Measurements from ENCODE around the gene PAGE2.

GRCh38 chrX:55109306-55109705, 20.5 kb downstream of the PAGE2 start:
- TF ChIP-seq ELF1 (IDR thresholded peaks at IDR 0.05; ENCODE audit: borderline replicate concordance, low read depth) (no peak), EZH2 (IDR thresholded peaks at IDR 0.05) (no peak), SRF (IDR thresholded peaks at IDR 0.05; ENCODE audit: low read depth) (no peak), ZBTB33 (IDR thresholded peaks at IDR 0.05; ENCODE audit: extremely low read depth, insufficient replicate concordance, low read length) (no peak), SP1 (IDR thresholded peaks at IDR 0.05; ENCODE audit: low read depth) (no peak), MAX (IDR thresholded peaks at IDR 0.05) (no peak), YY1 (IDR thresholded peaks at IDR 0.05; ENCODE audit: extremely low read depth, insufficient replicate concordance, low read depth, low read length) (no peak), ATF3 (IDR thresholded peaks at IDR 0.05) (no peak), POLR2AphosphoS5 (IDR thresholded peaks at IDR 0.05; ENCODE audit: low read depth, low read length) (no peak), REST (IDR thresholded peaks at IDR 0.05; ENCODE audit: low read depth) (no peak), POLR2A (IDR thresholded peaks at IDR 0.05; ENCODE audit: borderline replicate concordance, extremely low read depth, insufficient read depth, insufficient read length) (no peak)
- TF ChIP-seq, protein P1, sequence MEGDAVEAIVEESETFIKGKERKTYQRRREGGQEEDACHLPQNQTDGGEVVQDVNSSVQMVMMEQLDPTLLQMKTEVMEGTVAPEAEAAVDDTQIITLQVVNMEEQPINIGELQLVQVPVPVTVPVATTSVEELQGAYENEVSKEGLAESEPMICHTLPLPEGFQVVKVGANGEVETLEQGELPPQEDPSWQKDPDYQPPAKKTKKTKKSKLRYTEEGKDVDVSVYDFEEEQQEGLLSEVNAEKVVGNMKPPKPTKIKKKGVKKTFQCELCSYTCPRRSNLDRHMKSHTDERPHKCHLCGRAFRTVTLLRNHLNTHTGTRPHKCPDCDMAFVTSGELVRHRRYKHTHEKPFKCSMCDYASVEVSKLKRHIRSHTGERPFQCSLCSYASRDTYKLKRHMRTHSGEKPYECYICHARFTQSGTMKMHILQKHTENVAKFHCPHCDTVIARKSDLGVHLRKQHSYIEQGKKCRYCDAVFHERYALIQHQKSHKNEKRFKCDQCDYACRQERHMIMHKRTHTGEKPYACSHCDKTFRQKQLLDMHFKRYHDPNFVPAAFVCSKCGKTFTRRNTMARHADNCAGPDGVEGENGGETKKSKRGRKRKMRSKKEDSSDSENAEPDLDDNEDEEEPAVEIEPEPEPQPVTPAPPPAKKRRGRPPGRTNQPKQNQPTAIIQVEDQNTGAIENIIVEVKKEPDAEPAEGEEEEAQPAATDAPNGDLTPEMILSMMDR (IDR thresholded peaks at IDR 0.05 in 2 of 3, conservative IDR thresholded peaks at IDR 0.05 in 1 of 3; ENCODE audit: borderline replicate concordance in 1 of 3, insufficient read depth in 1 of 3, low read depth in 2 of 3, low read length in 2 of 3) = no peak
